Left lung (tissue), 10 donors: Measurements from ENCODE around the gene XRCC2. TPM values are rescaled to one million over a fixed set of nuclear protein-coding genes. Genes with fewer than 3 reads are reported as not detected.
"Not testable (repeated sequence)": the region's sequence is repeated elsewhere in the genome, so short reads cannot be mapped to it uniquely, and the experiment has no call there.

Experiments used
- ATAC-seq: fragments of 200-7000 bp; cut with Tn5 transposase; one replicate; pipeline ENCODE4 v1.9.1; 2020; ENCODE audit warnings: moderate library complexity
- DNase-seq, 4 donors: peaks; one replicate each; pipeline ENCODE4 v3.0.0-alpha.2; 2013 to 2020
- H3K27ac ChIP-seq, 2 donors: fragments of 200-600 bp; sonication (generic) in 1 of 2; one replicate each; pipeline versions ENCODE4 v1.5.0 to v1.8.0; 2020 to 2021
- H3K27me3 ChIP-seq, 2 donors: fragments of 200-600 bp; sonication (generic) in 1 of 2; one replicate each; pipeline versions ENCODE4 v1.5.0 to v1.8.0; 2020 to 2021
- H3K36me3 ChIP-seq, 2 donors: fragments of 200-600 bp; sonication (generic) in 1 of 2; one replicate each; pipeline versions ENCODE4 v1.5.0 to v1.8.0; 2020 to 2021
- H3K4me1 ChIP-seq, 2 donors: fragments of 200-600 bp; one replicate each; pipeline ENCODE4 v1.8.0; 2021
- H3K4me3 ChIP-seq, 2 donors: fragments of 200-600 bp; sonication (generic) in 1 of 2; one replicate each; pipeline versions ENCODE4 v1.5.0 to v1.8.0; 2020 to 2021; ENCODE audit warnings: mild to moderate bottlenecking in 1 of 2
- H3K9me3 ChIP-seq, 2 donors: fragments of 200-600 bp; sonication (generic) in 1 of 2; one replicate each; pipeline versions ENCODE4 v1.5.0 to v1.8.0; 2020 to 2021
- intact Hi-C, 2 donors: fragments of 100-400 bp; cut with DNase I; formaldehyde crosslinking; loops; one replicate each; pipeline versions ENCODE4 v1.11.2 to v1.14.2; 2022
- polyA plus RNA-seq, 6 donors: library from polyadenylated mRNA; unstranded; fragments of 120-200 nt; gene quantifications; one replicate each; pipeline ENCODE4 v1.2.1, GENCODE V29; 2013; ENCODE audit not compliant: insufficient read length in 6 of 6
- total RNA-seq, 2 donors: library from RNA; stranded (reverse); fragmentation: NEBNext Ultra II Directional; extraction: Animal tissue kit (Norgen Biotek cat#: 25700); gene quantifications; one replicate each; pipeline ENCODE4 v1.2.1, GENCODE V29; 2021
- TF ChIP-seq, protein P1 (sequence below), 2 donors: fragments of 200-600 bp; sonication (generic) in 1 of 2; IDR thresholded peaks; one replicate each; pipeline versions ENCODE4 v1.5.0 to v1.8.0; 2021; ENCODE audit warnings: antibody characterized with exemption in 2 of 2
- donor health status: DM: no; HTN: yes; CAD: no.
- donor health status: DM: no; HTN: no; CAD: no.

Gene XRCC2
- total and polyA plus RNA-seq, 8 donors = 1.8 to 14.3 (median 10.9) TPM

DNA sequence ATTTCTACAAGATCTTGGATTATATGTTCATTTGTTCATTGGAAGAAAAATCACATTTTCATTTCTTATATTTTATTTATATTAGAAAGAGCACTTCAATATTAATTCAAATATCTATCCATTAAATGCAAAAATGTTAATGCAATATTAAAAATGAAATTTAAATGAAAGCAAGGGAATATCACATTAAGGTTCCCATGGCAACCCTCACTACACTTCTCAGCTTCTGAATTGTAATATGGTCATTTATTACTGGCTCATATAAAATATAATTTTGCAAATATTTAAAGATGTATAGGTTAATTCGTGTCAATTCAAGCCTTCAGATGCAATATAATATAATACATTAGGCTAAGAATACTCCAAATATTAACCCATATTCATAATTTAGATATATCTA lies 38.8 kb downstream of the XRCC2 start:
- H3K36me3 ChIP-seq = no peaks in the 10 kb centered on the region
- ATAC-seq (no peak), DNase-seq (no peak)
- no peak overlapping the region for H3K27ac ChIP-seq
- TF ChIP-seq, protein P1, sequence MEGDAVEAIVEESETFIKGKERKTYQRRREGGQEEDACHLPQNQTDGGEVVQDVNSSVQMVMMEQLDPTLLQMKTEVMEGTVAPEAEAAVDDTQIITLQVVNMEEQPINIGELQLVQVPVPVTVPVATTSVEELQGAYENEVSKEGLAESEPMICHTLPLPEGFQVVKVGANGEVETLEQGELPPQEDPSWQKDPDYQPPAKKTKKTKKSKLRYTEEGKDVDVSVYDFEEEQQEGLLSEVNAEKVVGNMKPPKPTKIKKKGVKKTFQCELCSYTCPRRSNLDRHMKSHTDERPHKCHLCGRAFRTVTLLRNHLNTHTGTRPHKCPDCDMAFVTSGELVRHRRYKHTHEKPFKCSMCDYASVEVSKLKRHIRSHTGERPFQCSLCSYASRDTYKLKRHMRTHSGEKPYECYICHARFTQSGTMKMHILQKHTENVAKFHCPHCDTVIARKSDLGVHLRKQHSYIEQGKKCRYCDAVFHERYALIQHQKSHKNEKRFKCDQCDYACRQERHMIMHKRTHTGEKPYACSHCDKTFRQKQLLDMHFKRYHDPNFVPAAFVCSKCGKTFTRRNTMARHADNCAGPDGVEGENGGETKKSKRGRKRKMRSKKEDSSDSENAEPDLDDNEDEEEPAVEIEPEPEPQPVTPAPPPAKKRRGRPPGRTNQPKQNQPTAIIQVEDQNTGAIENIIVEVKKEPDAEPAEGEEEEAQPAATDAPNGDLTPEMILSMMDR (IDR thresholded peaks at IDR 0.05) = no peak
- H3K27me3 ChIP-seq = no peaks in the 10 kb centered on the region
- no peaks in the 10 kb centered on the region for H3K9me3 ChIP-seq
- no peak overlapping the region for H3K4me3 ChIP-seq
- H3K4me1 ChIP-seq = no peaks in the 10 kb centered on the region
- intact Hi-C loops = no loop called here

DNA sequence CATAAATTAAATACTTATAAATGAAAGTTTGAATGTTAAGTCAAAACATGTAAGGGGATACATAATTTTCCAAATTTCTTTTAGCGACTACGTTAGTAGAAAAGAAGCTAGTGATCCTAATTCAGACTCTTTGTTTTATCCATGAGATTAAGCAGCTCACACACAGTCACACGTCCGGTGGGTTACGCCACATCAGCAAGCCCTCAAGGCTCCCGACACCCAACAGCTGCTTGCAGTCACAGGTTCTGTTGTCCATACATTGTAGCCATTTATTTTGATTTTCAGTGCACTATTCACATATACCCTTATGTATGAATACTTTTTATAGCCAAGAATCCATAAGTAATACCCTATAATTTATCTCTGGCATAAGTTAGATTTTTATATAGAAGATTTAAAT lies 39.5 kb downstream of the XRCC2 start:
- Histone ChIP-seq H3K27me3 (no peaks in the 10 kb centered on the region), H3K4me1 (no peaks in the 10 kb centered on the region), H3K36me3 (no peaks in the 10 kb centered on the region), H3K4me3 (no peak overlapping the region), H3K9me3 (no peaks in the 10 kb centered on the region), H3K27ac (no peak overlapping the region)
- TF ChIP-seq, protein P1 (IDR thresholded peaks at IDR 0.05) = no peak
- intact Hi-C loops = no loop called here
- DNase-seq (no peak), ATAC-seq (no peak)

DNA sequence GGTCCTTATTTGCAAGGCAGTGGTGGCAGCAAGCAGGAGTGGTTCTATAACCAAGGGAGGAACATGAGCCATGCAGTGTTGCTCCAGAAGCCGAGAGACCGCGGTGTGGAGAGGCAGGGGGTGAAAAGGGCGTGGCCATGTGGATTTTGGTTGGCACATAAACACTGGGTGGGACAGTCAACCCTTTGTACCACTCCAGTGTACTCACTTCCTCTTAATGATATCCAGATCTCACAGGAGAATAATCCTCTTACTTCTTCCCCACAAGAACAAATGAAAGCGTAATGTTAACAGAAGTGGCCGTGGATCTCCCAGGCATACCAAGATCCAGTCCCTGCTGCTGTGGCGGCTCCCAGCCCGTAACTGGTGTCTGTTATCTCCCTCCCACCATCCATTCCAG lies 42.4 kb downstream of the XRCC2 start:
- TF ChIP-seq, protein P1 (IDR thresholded peaks at IDR 0.05) = no peak
- Histone ChIP-seq H3K4me3 (no peak overlapping the region), H3K36me3 (no peaks in the 10 kb centered on the region), H3K27me3 (no peaks in the 10 kb centered on the region), H3K9me3 (no peaks in the 10 kb centered on the region), H3K27ac (no peak overlapping the region), H3K4me1 (no peaks in the 10 kb centered on the region)
- no peak for DNase-seq
- no peak for ATAC-seq
- intact Hi-C loops = no loop called here

DNA sequence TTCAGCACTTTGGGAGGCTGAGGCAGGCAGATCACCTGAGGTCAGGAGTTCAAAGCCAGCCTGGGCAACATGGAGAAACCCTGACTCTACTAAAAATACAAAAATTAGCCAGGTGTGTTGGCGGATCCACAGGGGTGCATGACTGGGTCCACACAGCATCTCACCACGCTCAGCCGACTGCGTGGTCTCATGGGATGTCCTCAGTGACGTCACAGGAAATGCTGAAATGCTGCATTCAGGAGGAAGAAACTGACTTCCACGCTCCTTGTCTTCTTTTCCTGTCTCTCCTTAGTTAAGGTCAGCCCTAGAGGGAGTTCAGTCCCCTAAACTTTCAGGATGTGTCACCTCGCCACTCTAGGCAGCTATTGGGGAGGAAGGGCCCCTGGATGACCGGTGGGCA lies 42.9 kb downstream of the XRCC2 start:
- no peaks in the 10 kb centered on the region for H3K36me3 ChIP-seq
- H3K4me1 ChIP-seq = no peaks in the 10 kb centered on the region
- intact Hi-C loops = no loop called here

DNA sequence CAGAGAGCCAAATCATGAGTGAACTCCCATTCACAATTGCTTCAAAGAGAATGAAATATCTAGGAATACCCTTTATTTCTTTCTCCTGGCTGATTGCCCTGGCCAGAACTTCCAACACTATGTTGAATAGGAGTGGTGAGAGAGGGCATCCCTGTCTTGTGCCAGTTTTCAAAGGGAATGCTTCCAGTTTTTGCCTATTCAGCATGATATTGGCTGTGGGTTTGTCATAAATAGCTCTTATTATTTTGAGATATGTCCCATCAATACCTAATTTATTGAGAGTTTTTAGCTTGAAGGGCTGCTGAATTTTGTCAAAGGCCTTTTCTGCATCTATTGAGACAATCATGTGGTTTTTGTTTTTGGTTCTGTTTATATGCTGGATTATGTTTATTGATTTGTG lies 47.2 kb downstream of the XRCC2 start:
- H3K27me3 ChIP-seq, H3K4me1 ChIP-seq, DNase-seq, H3K4me3 ChIP-seq, H3K27ac ChIP-seq, intact Hi-C loops, H3K36me3 ChIP-seq, ATAC-seq, H3K9me3 ChIP-seq: not testable (repeated sequence)

More for the DNA sequence above, 42.9 kb downstream of the XRCC2 start:
- Histone ChIP-seq H3K4me3 (no peak overlapping the region), H3K27me3 (no peaks in the 10 kb centered on the region), H3K27ac (no peak overlapping the region), H3K9me3 (no peaks in the 10 kb centered on the region)
- TF ChIP-seq, protein P1 (IDR thresholded peaks at IDR 0.05) = no peak
- ATAC-seq = no peak
- DNase-seq = no peak

DNA sequence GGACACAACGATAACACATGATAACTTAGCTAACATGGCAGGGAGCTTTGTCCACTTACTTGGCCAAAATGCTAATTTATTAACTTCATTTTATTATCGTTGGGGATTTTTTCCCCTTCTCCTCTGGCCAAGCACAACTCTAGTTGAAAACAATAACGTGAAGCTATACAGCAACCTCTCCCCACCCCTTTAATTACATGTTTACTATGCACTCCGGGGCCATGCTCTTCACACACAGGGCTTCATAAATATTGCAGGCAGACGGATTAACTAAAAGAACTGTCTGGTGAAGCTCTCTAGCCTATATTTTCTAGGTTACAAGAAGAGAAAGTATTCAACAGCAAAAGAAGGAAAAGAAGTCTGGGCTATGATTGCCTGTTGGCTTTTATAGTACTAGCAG lies 51.7 kb downstream of the XRCC2 start:
- H3K36me3 ChIP-seq = no peaks in the 10 kb centered on the region
- H3K4me3 ChIP-seq = no peak overlapping the region
- H3K4me1 ChIP-seq = no peaks in the 10 kb centered on the region
- intact Hi-C loops = no loop called here
- DNase-seq (no peak), ATAC-seq (no peak)
- H3K27ac ChIP-seq = no peak overlapping the region
- TF ChIP-seq, protein P1 (IDR thresholded peaks at IDR 0.05) = no peak
- no peaks in the 10 kb centered on the region for H3K9me3 ChIP-seq
- H3K27me3 ChIP-seq = no peaks in the 10 kb centered on the region
